Panc1 (cell line): Measurements from ENCODE around the gene SPATA20.

Source experiments
- POLR2AphosphoS5 ChIP-seq: IDR thresholded peaks from 2 replicates; pipeline ENCODE4 v1.6.1; 2012; ENCODE audit warnings: mild to moderate bottlenecking, low read depth, low read length, moderate library complexity
- SIN3A ChIP-seq: IDR thresholded peaks from 2 replicates; pipeline ENCODE4 v1.6.1; 2012; ENCODE audit warnings: low read depth, mild to moderate bottlenecking, low read length, moderate library complexity, borderline replicate concordance; ENCODE audit not compliant: insufficient read depth
- TF ChIP-seq, protein P1 (sequence below): fragments of 450-650 bp; IDR thresholded peaks from 2 replicates; pipeline ENCODE4 v1.5.1; 2017; ENCODE audit warnings: mild to moderate bottlenecking
- TF ChIP-seq, protein P2 (sequence below), 2 experiments: IDR thresholded peaks; 2 replicates each; pipeline ENCODE4 v1.6.1; 2011 to 2012; ENCODE audit warnings: low read depth in 2 of 2, control low read depth in 1 of 2, low read length in 1 of 2, mild to moderate bottlenecking in 1 of 2, moderate library complexity in 1 of 2; ENCODE audit not compliant: insufficient read depth in 1 of 2

DNA sequence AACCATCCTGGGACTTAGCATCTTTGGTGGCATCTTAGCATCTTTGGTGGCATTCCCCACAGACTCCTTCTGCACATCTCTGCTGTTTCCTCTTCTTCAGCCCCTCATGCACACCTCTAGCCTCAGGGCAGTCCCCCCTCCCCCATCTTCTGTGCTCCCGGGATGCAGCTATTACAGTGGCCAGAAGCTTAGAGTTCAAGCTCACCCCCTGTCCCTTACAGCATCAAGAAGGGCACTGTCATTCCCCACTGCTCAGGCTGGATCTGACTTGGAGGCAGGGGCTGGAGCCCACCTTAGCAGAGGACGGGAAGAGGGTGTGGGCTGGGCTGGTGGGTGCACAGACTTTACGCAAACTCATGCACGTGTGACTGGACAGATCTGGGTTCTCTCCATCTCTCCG, 13.8 kb upstream of the SPATA20 start:
- TF ChIP-seq, protein P1, sequence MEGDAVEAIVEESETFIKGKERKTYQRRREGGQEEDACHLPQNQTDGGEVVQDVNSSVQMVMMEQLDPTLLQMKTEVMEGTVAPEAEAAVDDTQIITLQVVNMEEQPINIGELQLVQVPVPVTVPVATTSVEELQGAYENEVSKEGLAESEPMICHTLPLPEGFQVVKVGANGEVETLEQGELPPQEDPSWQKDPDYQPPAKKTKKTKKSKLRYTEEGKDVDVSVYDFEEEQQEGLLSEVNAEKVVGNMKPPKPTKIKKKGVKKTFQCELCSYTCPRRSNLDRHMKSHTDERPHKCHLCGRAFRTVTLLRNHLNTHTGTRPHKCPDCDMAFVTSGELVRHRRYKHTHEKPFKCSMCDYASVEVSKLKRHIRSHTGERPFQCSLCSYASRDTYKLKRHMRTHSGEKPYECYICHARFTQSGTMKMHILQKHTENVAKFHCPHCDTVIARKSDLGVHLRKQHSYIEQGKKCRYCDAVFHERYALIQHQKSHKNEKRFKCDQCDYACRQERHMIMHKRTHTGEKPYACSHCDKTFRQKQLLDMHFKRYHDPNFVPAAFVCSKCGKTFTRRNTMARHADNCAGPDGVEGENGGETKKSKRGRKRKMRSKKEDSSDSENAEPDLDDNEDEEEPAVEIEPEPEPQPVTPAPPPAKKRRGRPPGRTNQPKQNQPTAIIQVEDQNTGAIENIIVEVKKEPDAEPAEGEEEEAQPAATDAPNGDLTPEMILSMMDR: no peak
- TF ChIP-seq, protein P2, sequence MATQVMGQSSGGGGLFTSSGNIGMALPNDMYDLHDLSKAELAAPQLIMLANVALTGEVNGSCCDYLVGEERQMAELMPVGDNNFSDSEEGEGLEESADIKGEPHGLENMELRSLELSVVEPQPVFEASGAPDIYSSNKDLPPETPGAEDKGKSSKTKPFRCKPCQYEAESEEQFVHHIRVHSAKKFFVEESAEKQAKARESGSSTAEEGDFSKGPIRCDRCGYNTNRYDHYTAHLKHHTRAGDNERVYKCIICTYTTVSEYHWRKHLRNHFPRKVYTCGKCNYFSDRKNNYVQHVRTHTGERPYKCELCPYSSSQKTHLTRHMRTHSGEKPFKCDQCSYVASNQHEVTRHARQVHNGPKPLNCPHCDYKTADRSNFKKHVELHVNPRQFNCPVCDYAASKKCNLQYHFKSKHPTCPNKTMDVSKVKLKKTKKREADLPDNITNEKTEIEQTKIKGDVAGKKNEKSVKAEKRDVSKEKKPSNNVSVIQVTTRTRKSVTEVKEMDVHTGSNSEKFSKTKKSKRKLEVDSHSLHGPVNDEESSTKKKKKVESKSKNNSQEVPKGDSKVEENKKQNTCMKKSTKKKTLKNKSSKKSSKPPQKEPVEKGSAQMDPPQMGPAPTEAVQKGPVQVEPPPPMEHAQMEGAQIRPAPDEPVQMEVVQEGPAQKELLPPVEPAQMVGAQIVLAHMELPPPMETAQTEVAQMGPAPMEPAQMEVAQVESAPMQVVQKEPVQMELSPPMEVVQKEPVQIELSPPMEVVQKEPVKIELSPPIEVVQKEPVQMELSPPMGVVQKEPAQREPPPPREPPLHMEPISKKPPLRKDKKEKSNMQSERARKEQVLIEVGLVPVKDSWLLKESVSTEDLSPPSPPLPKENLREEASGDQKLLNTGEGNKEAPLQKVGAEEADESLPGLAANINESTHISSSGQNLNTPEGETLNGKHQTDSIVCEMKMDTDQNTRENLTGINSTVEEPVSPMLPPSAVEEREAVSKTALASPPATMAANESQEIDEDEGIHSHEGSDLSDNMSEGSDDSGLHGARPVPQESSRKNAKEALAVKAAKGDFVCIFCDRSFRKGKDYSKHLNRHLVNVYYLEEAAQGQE (IDR thresholded peaks at IDR 0.05; ENCODE audit: insufficient read depth in 1 of 2, low read depth in 2 of 2, low read length in 1 of 2): no peak
- TF ChIP-seq POLR2AphosphoS5 (no peak), SIN3A (no peak)
